Smooth muscle cell (in vitro differentiated cells): Measurements from ENCODE around the gene ANO6. TPM values are rescaled to one million over a fixed set of nuclear protein-coding genes. Genes with fewer than 3 reads are reported as not detected.

Source experiments
- DNase-seq: peaks from one replicate; lab custom pipeline; 2025; ENCODE audit not compliant: unreplicated experiment; lab: John Stamatoyannopoulos, UW
- H2AFZ ChIP-seq: fragments of 200-600 bp; sonication (generic); 2 replicates; pipeline ENCODE4 v1.6.0; 2016; ENCODE audit warnings: antibody characterized with exemption, low read depth, mild to moderate bottlenecking
- H3F3A ChIP-seq: fragments of 200-600 bp; sonication (generic); 2 replicates; pipeline ENCODE4 v1.6.0; 2017; ENCODE audit warnings: antibody characterized with exemption, low read depth
- H3K27ac ChIP-seq: fragments of 200-600 bp; sonication (generic); 2 replicates; pipeline ENCODE4 v1.5.1; 2016; ENCODE audit warnings: low read depth, mild to moderate bottlenecking
- H3K27me3 ChIP-seq: fragments of 200-600 bp; sonication (generic); 2 replicates; pipeline ENCODE4 v1.6.1; 2016; ENCODE audit warnings: low read depth, mild to moderate bottlenecking
- H3K36me3 ChIP-seq: fragments of 200-600 bp; sonication (generic); 2 replicates; pipeline ENCODE4 v1.5.1; 2016; ENCODE audit warnings: low read depth
- H3K4me1 ChIP-seq: fragments of 200-600 bp; sonication (generic); 2 replicates; pipeline ENCODE4 v1.5.1; 2016; ENCODE audit warnings: low read depth
- H3K4me2 ChIP-seq: fragments of 200-600 bp; sonication (generic); 2 replicates; pipeline ENCODE4 v1.6.0; 2016; ENCODE audit warnings: mild to moderate bottlenecking
- H3K4me3 ChIP-seq: fragments of 200-600 bp; sonication (generic); 2 replicates; pipeline ENCODE4 v1.5.1; 2016; ENCODE audit warnings: mild to moderate bottlenecking
- H3K79me2 ChIP-seq: fragments of 200-600 bp; sonication (generic); 2 replicates; pipeline ENCODE4 v1.6.0; 2016; ENCODE audit warnings: low read depth, mild to moderate bottlenecking
- H3K9ac ChIP-seq: fragments of 200-600 bp; sonication (generic); 2 replicates; pipeline ENCODE4 v1.6.0; 2016; ENCODE audit warnings: low read depth
- H3K9me3 ChIP-seq: fragments of 200-600 bp; sonication (generic); replicated peaks from 2 replicates; pipeline ENCODE4 v1.5.1; 2016; ENCODE audit warnings: low read depth
- H4K20me1 ChIP-seq: fragments of 200-600 bp; sonication (generic); 2 replicates; pipeline ENCODE4 v1.6.0; 2016; ENCODE audit warnings: low read depth
- CTCF ChIP-seq: fragments of 200-600 bp; sonication (generic); IDR thresholded peaks from 2 replicates; pipeline ENCODE4 v1.5.1; 2017; ENCODE audit warnings: borderline replicate concordance, mild to moderate bottlenecking, antibody characterized with exemption; ENCODE audit not compliant: insufficient read depth, poor library complexity, severe bottlenecking
- WGBS: methylation state at CpG from one replicate; pipeline ENCODE4 v1.1.7; 2016; ENCODE audit warnings: low lambda C conversion rate; 5-methylcytosine and 5-hydroxymethylcytosine counted together
- polyA plus RNA-seq: library from polyadenylated mRNA; unstranded; fragments of >200 nt; fragmentation: Nextera tagmentation; extraction: Ambion mirVana; gene quantifications from 2 replicates; pipeline ENCODE4 v1.2.1, GENCODE V29; 2016
- total RNA-seq: library from RNA; depleted of rRNA; stranded (reverse); fragments of >200 nt; gene quantifications from 2 replicates; pipeline ENCODE4 v1.2.3, GENCODE V29; 2014

The ANO6 gene
- total and polyA plus RNA-seq, 2 experiments from 2014 or later = 44.8 to 106 TPM

- Histone ChIP-seq H2AFZ (no peak overlapping the region), H3K4me1 (no peaks in the 10 kb centered on the region), H3K9me3 (no peaks in the 10 kb centered on the region), H3K27me3 (no peaks in the 10 kb centered on the region), H4K20me1 (no peaks in the 10 kb centered on the region), H3K9ac (no peak overlapping the region), H3K4me2 (no peak overlapping the region), H3K36me3 (no peaks in the 10 kb centered on the region), H3K4me3 (no peak overlapping the region), H3K27ac (no peak overlapping the region), H3K79me2 (peaks cover 6% of the 10 kb centered on the region), H3F3A (no peaks in the 10 kb centered on the region)
- no peak for TF ChIP-seq CTCF
- no peak for DNase-seq
- WGBS = 75% methylated on average over 9 of the region's 9 CpGs
Measured at GRCh38 chr12:45208604-45209487, 7.0 kb upstream of the ANO6 start.

GRCh38 chr12:45209784-45210183, 6.1 kb upstream of the ANO6 start:
- Histone ChIP-seq H3K4me2 (no peak overlapping the region), H2AFZ (no peak overlapping the region), H3K36me3 (no peaks in the 10 kb centered on the region), H3K4me3 (no peak overlapping the region), H3K79me2 (peaks cover 13% of the 10 kb centered on the region), H3K27ac (no peak overlapping the region), H3K27me3 (no peaks in the 10 kb centered on the region), H3F3A (no peaks in the 10 kb centered on the region), H3K9ac (no peak overlapping the region), H4K20me1 (no peaks in the 10 kb centered on the region), H3K4me1 (no peaks in the 10 kb centered on the region), H3K9me3 (no peaks in the 10 kb centered on the region)
- no peak for TF ChIP-seq CTCF
- DNase-seq = no peak
- WGBS = 97% methylated on average over 2 of the region's 2 CpGs

- H3K27me3 ChIP-seq = no peaks in the 10 kb centered on the region
- WGBS = 100% methylated on average over 1 of the region's 1 CpG
- H3K79me2 ChIP-seq = peaks cover 20% of the 10 kb centered on the region
- no peaks in the 10 kb centered on the region for H3K36me3 ChIP-seq
- H3K4me1 ChIP-seq = no peaks in the 10 kb centered on the region
- H4K20me1 ChIP-seq = no peaks in the 10 kb centered on the region
- H3K9ac ChIP-seq = no peak overlapping the region
- H3F3A ChIP-seq = peaks cover 8% of the 10 kb centered on the region
- H3K9me3 ChIP-seq = no peaks in the 10 kb centered on the region
- no peak overlapping the region for H3K4me3 ChIP-seq
- H3K4me2 ChIP-seq = no peak overlapping the region
- H3K27ac ChIP-seq = no peak overlapping the region
- H2AFZ ChIP-seq = no peak overlapping the region
- TF ChIP-seq CTCF = no peak
- no peak for DNase-seq
Measured at GRCh38 chr12:45212064-45212463, 3.8 kb upstream of the ANO6 start.

GRCh38 chr12:45213107-45213506, 2.8 kb upstream of the ANO6 start:
- no peaks in the 10 kb centered on the region for H3K9me3 ChIP-seq
- peaks cover 8% of the 10 kb centered on the region for H3F3A ChIP-seq
- H3K9ac ChIP-seq = no peak overlapping the region
- no peaks in the 10 kb centered on the region for H3K27me3 ChIP-seq
- peaks cover 6% of the 10 kb centered on the region for H3K4me1 ChIP-seq
- H3K79me2 ChIP-seq = peaks cover 30% of the 10 kb centered on the region
- no peak for DNase-seq
- H3K27ac ChIP-seq = no peak overlapping the region
- no peak for TF ChIP-seq CTCF
- no peak overlapping the region for H2AFZ ChIP-seq
- H3K4me3 ChIP-seq = no peak overlapping the region
- H3K4me2 ChIP-seq = no peak overlapping the region
- H4K20me1 ChIP-seq = peaks cover 6% of the 10 kb centered on the region
- no peaks in the 10 kb centered on the region for H3K36me3 ChIP-seq
- 90% methylated on average over 1 of the region's 1 CpG for WGBS
